Loucy (cell line): ENCODE data around the gene HPCA.

Experiments
- H2AFZ ChIP-seq: fragments of 200-600 bp; sonication (generic); 2 replicates; pipeline ENCODE4 v1.6.0; 2016; ENCODE audit warnings: antibody characterized with exemption, mild to moderate bottlenecking, low read length, moderate library complexity
- H3F3A ChIP-seq: fragments of 200-600 bp; 2 replicates; pipeline ENCODE4 v1.6.0; 2016; ENCODE audit warnings: antibody characterized with exemption, low read depth, mild to moderate bottlenecking
- H3K27me3 ChIP-seq: fragments of 200-600 bp; sonication (generic); 2 replicates; pipeline ENCODE4 v1.6.1; 2014; ENCODE audit warnings: low read length, mild to moderate bottlenecking; ENCODE audit not compliant: insufficient read depth, poor library complexity, severe bottlenecking
- H3K36me3 ChIP-seq: fragments of 200-600 bp; sonication (generic); 2 replicates; pipeline ENCODE4 v1.6.1; 2016; ENCODE audit warnings: low read length; ENCODE audit not compliant: insufficient read depth
- H3K4me1 ChIP-seq: fragments of 200-600 bp; sonication (generic); 2 replicates; pipeline ENCODE4 v1.5.1; 2014; ENCODE audit warnings: low read length, mild to moderate bottlenecking; ENCODE audit not compliant: insufficient read depth, poor library complexity, severe bottlenecking
- H3K4me2 ChIP-seq: fragments of 200-600 bp; sonication (generic); 2 replicates; pipeline ENCODE4 v1.6.0; 2014; ENCODE audit warnings: antibody characterized with exemption, low read length, low read depth, mild to moderate bottlenecking; ENCODE audit not compliant: poor library complexity, severe bottlenecking
- H3K4me3 ChIP-seq: fragments of 200-600 bp; sonication (generic); 2 replicates; pipeline ENCODE4 v1.5.1; 2014; ENCODE audit warnings: low read length, mild to moderate bottlenecking, mixed read lengths; ENCODE audit not compliant: poor library complexity, severe bottlenecking
- H3K79me2 ChIP-seq: fragments of 200-600 bp; sonication (generic); 2 replicates; pipeline ENCODE4 v1.6.1; 2014; ENCODE audit warnings: low read length; ENCODE audit not compliant: insufficient read depth
- H3K9ac ChIP-seq: fragments of 200-600 bp; sonication (generic); 2 replicates; pipeline ENCODE4 v1.6.0; 2014; ENCODE audit warnings: mild to moderate bottlenecking, low read depth, low read length, moderate library complexity; ENCODE audit not compliant: poor library complexity, severe bottlenecking
- H3K9me2 ChIP-seq: fragments of 200-600 bp; sonication (generic); replicated peaks from 2 replicates; pipeline ENCODE4 v1.6.1; 2016; ENCODE audit warnings: low read depth, low read length, mixed read lengths
- H3K9me3 ChIP-seq: fragments of 200-600 bp; sonication (generic); 2 replicates; pipeline ENCODE4 v1.6.1; 2014; ENCODE audit warnings: mild to moderate bottlenecking, antibody characterized with exemption, low read length, low read depth; ENCODE audit not compliant: insufficient read depth
- H4K20me1 ChIP-seq: fragments of 200-600 bp; sonication (generic); 2 replicates; pipeline ENCODE4 v1.6.0; 2014; ENCODE audit warnings: antibody characterized with exemption, low read length, mild to moderate bottlenecking; ENCODE audit not compliant: insufficient read depth, poor library complexity, severe bottlenecking
- EZH2phosphoT487 ChIP-seq: fragments of 200-600 bp; IDR thresholded peaks from 2 replicates; pipeline ENCODE4 v1.6.1; 2018; ENCODE audit warnings: antibody characterized with exemption, mild to moderate bottlenecking, moderate library complexity, borderline replicate concordance
- TF ChIP-seq, protein P1 (sequence below): fragments of 200-600 bp; sonication (generic); conservative IDR thresholded peaks from 2 replicates; pipeline ENCODE4 v1.5.1; 2014; ENCODE audit warnings: mild to moderate bottlenecking, antibody characterized with exemption, low read length

The HPCA gene

DNA sequence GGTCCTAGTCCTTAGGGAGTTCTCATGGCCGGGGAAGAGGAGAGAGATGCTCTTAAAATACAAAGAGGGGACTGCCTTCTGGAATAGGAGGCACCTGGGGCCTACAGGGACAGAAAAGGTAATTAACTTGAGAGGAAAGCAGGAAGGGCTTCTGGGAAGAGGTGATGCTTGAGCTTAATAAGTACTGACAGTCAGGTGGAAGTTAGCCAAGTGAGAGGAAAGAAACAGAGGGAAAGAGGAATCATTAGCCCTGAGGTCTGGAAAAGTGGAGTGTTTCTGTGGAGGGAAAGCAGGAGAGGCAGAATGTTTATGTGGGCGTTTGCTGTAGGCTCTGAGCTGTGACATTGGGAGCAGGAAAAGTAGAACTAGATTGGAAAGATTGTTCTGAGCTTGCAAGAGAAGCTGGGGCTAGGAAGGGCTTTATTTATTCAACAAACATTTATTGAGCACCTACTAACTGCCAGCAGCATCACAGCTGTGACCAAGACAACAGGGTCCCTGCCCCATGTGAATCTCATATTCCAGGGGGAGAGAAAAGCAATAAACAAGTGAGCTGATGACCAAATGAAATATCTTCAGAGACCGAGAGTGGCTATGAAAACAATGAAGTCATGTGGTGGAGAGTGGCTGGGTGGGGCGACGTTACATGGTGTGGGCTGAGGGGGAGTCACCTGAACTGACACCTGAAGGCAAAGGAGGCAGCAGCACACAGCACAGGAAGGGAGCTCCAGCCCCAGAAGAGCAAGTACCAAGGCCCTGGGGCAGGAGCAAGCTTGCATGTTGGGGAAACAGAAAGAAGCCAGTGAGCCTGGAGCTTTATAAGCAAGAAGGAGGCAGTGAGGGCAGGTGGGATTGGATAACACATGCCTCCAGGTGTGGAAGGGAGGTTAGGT, 11.2 kb upstream of the HPCA start:
- no peak overlapping the region for H3K4me2 ChIP-seq
- TF ChIP-seq EZH2phosphoT487, result no peak
- TF ChIP-seq, protein P1, sequence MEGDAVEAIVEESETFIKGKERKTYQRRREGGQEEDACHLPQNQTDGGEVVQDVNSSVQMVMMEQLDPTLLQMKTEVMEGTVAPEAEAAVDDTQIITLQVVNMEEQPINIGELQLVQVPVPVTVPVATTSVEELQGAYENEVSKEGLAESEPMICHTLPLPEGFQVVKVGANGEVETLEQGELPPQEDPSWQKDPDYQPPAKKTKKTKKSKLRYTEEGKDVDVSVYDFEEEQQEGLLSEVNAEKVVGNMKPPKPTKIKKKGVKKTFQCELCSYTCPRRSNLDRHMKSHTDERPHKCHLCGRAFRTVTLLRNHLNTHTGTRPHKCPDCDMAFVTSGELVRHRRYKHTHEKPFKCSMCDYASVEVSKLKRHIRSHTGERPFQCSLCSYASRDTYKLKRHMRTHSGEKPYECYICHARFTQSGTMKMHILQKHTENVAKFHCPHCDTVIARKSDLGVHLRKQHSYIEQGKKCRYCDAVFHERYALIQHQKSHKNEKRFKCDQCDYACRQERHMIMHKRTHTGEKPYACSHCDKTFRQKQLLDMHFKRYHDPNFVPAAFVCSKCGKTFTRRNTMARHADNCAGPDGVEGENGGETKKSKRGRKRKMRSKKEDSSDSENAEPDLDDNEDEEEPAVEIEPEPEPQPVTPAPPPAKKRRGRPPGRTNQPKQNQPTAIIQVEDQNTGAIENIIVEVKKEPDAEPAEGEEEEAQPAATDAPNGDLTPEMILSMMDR, result no peak
- no peaks in the 10 kb centered on the region for H3K9me2 ChIP-seq
- peaks cover 10% of the 10 kb centered on the region for H3K4me1 ChIP-seq
- H4K20me1 ChIP-seq, result no peaks in the 10 kb centered on the region
- H3K79me2 ChIP-seq, result no peaks in the 10 kb centered on the region
- no peaks in the 10 kb centered on the region for H3K36me3 ChIP-seq
- H3K9me3 ChIP-seq, result no peaks in the 10 kb centered on the region
- no peaks in the 10 kb centered on the region for H3K27me3 ChIP-seq
- no peak overlapping the region for H2AFZ ChIP-seq
- H3F3A ChIP-seq, result no peaks in the 10 kb centered on the region
- no peak overlapping the region for H3K4me3 ChIP-seq
- H3K9ac ChIP-seq, result no peak overlapping the region

DNA sequence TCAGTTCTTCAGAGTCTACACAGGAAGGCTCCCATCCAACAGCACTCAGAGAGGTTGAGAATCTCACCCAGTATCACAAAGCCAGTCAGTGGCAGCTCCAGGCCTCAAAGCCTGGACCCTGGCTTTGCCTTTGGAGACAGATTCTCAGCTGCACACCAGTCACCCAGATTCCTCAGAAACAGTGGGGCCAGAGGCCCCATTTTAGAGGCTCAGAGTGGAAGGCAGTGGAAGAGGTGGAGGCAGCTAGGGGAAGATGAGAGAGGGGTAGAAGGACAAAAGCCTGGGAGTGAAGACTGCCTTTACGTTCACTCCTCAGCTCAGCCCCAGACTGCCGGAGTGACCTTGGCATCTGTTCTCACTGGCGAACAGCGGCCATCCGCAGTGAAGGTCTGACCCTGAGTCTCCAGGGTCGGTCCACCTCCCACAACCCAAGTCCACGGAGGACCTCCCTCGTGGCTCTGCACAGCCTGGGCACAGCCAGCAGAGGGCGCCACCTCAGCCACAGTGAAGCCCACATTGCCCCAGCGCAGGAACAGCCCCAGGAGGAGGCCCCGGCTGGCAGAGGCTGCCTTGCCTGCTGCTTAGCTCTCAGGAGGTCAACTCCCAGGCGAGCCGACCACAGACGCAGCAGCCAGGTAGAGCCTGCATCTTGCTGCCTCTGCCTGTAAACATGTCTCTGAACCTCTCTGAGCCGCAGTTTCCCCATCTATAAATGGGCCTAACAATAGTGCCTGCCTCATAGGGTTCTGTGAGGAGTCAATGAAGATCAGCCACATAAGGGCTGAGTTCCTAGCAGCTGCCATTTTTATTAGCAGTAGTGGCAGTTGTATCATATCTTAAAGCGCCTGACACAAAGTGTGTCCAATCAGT, 9.7 kb upstream of the HPCA start:
- H3F3A ChIP-seq, result no peaks in the 10 kb centered on the region
- H3K9me3 ChIP-seq, result no peaks in the 10 kb centered on the region
- H3K9me2 ChIP-seq, result no peaks in the 10 kb centered on the region
- no peaks in the 10 kb centered on the region for H3K79me2 ChIP-seq
- no peak overlapping the region for H3K4me3 ChIP-seq
- no peak for TF ChIP-seq EZH2phosphoT487
- TF ChIP-seq, protein P1, result peak; percentile 87
- H3K9ac ChIP-seq, result no peak overlapping the region
- no peak overlapping the region for H2AFZ ChIP-seq
- no peaks in the 10 kb centered on the region for H3K36me3 ChIP-seq
- no peaks in the 10 kb centered on the region for H3K27me3 ChIP-seq
- no peaks in the 10 kb centered on the region for H4K20me1 ChIP-seq
- no peak overlapping the region for H3K4me2 ChIP-seq
- peaks cover 10% of the 10 kb centered on the region for H3K4me1 ChIP-seq

DNA sequence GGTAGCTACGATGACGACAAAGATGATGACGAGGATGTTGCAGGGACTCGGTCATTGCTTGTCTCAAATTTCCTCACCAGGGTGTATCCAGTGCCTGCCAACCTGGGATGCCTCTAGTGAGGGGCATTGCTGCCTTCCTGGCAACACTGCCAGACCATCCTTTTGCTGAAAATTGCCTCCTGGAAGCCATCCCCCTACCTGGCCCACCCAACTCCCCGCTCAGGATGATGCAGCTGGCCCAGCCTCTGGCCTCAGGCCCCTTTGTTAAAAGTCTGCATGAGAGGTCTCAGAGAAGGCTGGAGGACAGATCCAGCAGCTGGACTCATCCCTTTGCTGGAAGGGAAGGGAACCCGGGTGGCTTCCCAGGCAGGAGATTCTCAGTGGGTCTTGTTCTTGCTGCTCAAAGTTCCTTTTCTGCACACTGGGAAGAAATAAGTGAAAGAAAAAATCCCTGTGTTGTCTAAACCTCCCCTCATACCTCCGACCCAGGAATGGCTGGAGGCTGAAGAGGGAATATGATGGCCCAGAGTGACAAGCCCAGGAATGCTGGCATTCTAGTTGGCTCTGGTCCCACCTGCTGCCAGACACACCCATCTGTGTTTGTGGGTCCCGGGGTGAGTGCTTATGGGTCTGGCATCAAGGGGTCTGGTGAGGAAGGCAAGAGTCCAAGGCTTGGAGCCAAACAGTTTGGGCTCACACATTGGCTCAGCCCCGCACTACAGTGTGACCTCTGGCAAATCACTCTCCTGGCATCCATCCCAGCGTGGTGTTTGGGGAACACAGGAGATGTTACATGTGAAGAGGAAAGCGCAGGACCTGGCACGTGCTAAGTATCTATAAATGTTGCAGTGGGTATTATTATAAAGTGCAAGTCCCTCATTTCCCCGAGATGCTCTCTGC, 8.8 kb upstream of the HPCA start:
- Histone ChIP-seq H4K20me1 (no peaks in the 10 kb centered on the region), H3K4me3 (no peak overlapping the region), H3K27me3 (no peaks in the 10 kb centered on the region), H3K9ac (no peak overlapping the region), H3K4me1 (peaks cover 4% of the 10 kb centered on the region), H2AFZ (no peak overlapping the region), H3K79me2 (no peaks in the 10 kb centered on the region), H3K9me3 (no peaks in the 10 kb centered on the region), H3K4me2 (no peak overlapping the region), H3K9me2 (no peaks in the 10 kb centered on the region), H3F3A (no peaks in the 10 kb centered on the region), H3K36me3 (no peaks in the 10 kb centered on the region)
- TF ChIP-seq EZH2phosphoT487, result no peak
- TF ChIP-seq, protein P1, result no peak
